SIG-M5 treated with dmso at 0.1 percent for 504 hours (cell line): ENCODE measurements around the gene XPR1.
A peak's percentile ranks its signal among the peaks of the same experiment; 100 is the strongest.

ENCODE experiments used
- DNase-seq: peaks from one replicate; lab custom pipeline; 2025; ENCODE audit not compliant: unreplicated experiment; lab: John Stamatoyannopoulos, UW

XPR1 gene

GRCh38 chr1:180912211-180912800 lies 280.5 kb downstream of the XPR1 start:
- no peak for DNase-seq

DNA sequence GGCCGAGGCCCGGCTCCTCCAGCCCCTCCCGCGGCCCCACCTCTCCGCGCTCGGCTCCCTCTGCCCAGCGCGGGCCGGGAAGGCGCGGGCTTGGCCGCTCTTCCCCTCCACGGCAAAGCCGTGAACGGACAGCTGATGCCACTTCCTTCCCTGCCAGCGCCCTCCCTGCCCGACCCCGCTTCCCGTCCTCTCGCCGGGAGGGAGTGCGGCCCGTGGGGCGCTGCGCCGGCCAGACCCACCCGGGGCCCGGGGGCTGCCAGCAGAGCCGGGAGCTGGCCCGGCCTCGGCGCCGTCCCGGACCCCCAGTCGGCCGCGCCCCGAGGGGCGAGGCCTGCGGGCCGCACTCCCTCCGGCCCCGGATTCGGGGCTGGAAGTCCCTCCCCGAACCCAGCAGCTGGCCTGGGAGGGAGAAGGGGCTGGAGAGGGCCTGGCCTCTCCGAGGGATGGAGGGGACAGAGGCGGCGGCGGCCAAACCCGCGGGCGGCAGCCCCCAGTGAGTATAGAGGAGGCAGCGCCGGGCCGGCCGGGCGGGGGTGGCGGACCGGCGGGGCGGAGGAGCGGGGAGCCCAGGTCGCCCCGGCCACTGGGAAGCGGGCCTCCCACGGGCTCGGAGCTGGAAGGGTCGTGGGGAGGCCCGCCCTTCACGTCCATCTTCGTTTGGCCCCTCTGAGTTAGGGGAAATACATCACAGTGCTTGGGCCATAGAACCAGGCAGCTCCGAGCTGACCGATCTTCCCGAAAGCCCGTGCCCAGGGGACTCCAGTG lies 281.2 kb downstream of the XPR1 start, which contains the start of gene KIAA1614:
TSS of gene KIAA1614 (plus strand) at position 97 of the 765 bp plus-strand sequence. CDS start at position 444, 347 bp downstream.
- DNase-seq, result peak; percentile 13

- DNase-seq, result no peak
Observed at GRCh38 chr1:180915426-180915965, 283.7 kb downstream of the XPR1 start.

- no peak for DNase-seq
Observed at GRCh38 chr1:180916012-180916770, 284.4 kb downstream of the XPR1 start.

DNA sequence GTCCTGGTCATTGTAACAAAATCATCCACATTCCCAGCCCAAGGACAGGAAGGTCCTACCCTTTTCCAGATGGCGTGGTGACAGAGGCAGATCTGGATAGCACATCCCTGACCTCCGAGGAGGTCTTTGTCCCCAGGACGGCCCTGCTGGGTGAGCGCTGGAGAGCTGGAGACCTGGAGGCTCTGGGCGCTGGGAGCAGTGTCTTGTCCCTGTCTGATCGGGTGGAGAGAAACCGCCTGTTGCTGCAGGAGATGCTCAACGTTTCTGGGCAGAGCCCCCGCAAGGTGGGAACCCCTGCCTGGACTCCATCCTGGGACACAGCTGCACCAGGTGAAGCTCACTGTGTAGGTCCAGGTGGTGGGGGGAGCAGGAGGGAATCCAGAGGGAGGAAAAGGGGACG lies 284.9 kb downstream of the XPR1 start:
- DNase-seq, result no peak

- no peak for DNase-seq
Observed at GRCh38 chr1:180917306-180918065, 285.7 kb downstream of the XPR1 start.

- no peak for DNase-seq
Observed at GRCh38 chr1:180918519-180918918, 286.7 kb downstream of the XPR1 start.

DNA sequence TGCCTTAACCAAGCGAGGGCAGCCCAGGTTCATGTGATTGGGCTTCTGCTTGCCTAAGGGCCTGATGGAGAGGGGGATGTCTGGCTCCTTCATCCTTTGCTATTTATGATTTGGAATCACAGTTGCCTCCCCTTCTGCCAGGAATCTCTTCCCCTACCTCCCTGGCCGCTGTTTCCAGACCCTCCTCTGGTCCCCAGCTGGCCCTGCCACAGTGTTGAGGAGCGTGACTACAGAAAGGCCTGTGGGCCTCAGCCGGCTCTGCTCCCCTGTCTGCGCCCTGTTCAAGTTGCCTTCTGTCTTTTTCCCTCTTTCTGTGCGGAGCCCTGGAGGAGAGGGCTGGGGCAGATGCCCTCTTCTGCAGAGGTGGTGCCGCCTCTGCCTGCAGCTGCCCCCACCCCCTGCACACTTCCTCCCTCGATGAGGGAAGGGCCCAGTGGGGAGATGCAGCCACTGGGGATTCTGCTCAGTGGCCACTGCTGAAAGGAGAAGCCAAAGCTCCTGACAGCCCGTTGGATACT lies 287.4 kb downstream of the XPR1 start:
- DNase-seq, result no peak

DNA sequence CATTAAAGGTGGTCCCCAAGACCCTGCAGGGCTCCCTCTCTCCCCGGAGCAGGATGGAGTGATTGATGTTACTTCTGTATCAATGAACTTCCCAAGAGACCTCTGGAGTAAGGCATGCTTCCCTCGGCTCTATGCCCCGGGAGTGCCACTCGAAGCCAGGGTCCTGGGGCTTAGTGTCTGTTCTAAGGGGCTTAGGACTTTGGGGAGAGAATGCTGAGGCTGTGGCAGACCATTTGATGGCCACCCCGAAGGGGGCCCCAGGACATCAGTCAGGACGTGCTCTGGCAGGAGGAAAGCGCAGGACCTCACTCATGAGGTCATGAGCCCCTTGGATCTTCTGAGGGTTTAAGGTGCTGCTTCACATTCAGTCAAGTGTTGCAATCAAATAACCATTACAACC lies 288.4 kb downstream of the XPR1 start:
- DNase-seq, result no peak

- DNase-seq, result no peak
Observed at GRCh38 chr1:180920702-180921101, 288.9 kb downstream of the XPR1 start.

DNA sequence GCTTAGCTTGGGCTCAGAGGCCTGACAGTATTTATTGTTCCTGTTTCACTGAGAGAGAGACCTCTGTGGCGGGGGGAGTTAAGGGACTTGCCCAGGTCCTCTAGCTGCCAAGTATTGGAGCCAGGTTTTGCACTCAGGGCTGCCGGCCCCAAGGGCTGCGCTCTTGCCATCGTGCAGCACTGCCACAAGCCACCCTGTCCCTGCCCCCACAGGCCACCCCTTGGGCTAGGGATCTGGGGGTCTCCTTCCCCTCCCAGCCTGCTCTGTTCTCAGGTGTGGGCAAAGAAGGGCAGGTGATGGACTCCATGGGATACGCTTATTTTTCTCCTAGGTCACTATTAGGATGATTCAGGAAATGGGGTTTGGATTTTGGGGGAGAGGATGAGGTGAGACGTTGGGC lies 289.6 kb downstream of the XPR1 start:
- no peak for DNase-seq

- no peak for DNase-seq
Observed at GRCh38 chr1:180921891-180922630, 290.2 kb downstream of the XPR1 start.

- no peak for DNase-seq
Observed at GRCh38 chr1:180922631-180923015, 290.8 kb downstream of the XPR1 start.

GRCh38 chr1:180923021-180923841 lies 291.4 kb downstream of the XPR1 start:
- DNase-seq, result peak; percentile 17

GRCh38 chr1:180923887-180924286 lies 292.1 kb downstream of the XPR1 start:
- no peak for DNase-seq

GRCh38 chr1:180924939-180925338 lies 293.1 kb downstream of the XPR1 start:
- DNase-seq, result no peak

DNA sequence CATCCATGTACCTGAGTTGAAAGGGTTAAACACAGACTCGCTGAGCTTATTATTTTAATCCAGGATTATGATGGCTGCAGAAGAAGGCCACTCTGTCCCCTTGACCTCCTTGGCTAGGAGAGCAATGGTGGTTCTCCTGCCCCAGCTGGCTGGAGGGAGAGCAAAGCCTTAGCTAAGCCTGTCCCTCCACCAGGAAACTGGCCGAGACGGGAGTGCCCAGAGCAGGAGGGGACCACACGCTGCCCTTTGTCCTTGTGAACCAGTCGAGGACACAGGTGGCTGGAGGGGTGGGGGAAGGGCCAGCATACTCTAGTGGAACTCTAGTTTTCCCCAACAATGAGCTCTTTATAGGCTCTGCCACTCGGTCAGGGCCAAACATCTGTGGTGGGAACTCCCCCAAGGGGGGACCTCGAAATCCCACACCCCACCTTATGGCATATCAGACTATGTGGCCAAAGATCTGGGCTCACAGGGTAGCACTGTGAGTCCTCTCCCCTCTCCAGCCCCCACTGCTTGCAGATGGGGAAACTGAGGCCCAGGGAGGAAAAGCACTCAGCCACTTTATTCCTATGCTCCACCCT lies 293.7 kb downstream of the XPR1 start:
- DNase-seq, result no peak

- no peak for DNase-seq
Observed at GRCh38 chr1:180926164-180926981, 294.6 kb downstream of the XPR1 start.
